Ovary (tissue), 3 donors: Measurements from ENCODE around the gene TOP3B.

Experiments used
- CTCF ChIP-seq, 3 donors: fragments of 450-650 bp in 2 of 3; fragments of 200-600 bp in 1 of 3; IDR thresholded peaks; one replicate each; pipeline versions ENCODE4 v1.5.1 to v1.8.0; 2016 to 2022; ENCODE audit warnings: antibody characterized with exemption in 3 of 3, mild to moderate bottlenecking in 1 of 3
- POLR2A ChIP-seq: fragments of 450-650 bp; IDR thresholded peaks from one replicate; pipeline ENCODE4 v1.6.1; 2017; ENCODE audit warnings: antibody characterized with exemption, mild to moderate bottlenecking, moderate library complexity
- donor health status: DM: no; HTN: no; CAD: no.

DNA sequence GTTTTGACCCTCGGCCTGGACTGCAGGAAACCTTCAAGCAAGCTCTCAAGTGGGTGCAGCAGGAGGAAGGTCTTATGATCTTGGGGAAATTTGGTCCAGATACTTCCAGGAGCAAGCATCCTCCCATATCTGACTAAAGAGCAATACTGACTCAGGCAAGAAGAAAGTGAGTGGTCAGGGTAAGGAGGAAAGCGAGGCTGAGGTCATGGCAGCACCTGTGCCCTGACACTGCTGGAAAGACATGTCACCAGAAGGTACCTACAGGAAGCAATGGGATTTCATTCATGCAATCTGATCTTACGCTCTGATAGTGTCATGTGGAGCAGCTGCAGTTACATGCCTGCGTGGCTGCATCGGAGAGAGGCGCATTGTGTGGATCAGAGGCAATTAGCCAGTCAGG, 6.5 kb upstream of the TOP3B start:
- TF ChIP-seq CTCF (IDR thresholded peaks at IDR 0.05) (no peak), POLR2A (no peak)
